GM21526 (cell line): ENCODE results near the gene GDA.

ENCODE experiments used
- ATAC-seq: cut with Tn5 transposase; IDR thresholded peaks from one replicate; pipeline ENCODE4 v1.9.1; 2021; ENCODE audit warnings: moderate library complexity; ENCODE audit not compliant: unreplicated experiment, low FRiP score

The GDA gene

GRCh38 chr9:72149231-72149975, at the start of gene GDA:
Gene GDA (plus strand): TSS chr9:72149440. CDS start chr9:72149560, 120 bp downstream.
- no peak for ATAC-seq

- no peak for ATAC-seq
These were observed 46.7 kb upstream of the GDA start for GRCh38 chr9:72102520-72102919.

DNA sequence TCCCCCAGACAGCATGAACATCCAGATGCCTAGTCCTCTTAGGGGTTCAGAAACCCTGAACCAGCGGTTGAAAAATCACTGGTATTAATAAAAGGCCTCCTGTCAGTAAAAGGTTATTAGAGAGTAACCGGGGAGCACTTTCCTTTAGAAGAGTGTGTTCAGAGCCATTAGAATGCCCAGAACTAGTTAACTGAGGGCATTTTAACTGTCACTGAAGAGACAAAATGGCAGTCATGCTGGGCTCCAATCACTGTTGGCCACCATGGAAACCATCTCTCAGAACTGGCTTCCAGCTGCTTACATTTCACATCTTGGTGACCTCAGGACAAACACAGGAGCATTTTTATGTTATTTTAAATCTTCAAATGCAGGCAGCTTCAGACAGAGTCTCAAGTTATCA, 36.2 kb upstream of the GDA start:
- ATAC-seq, result no peak

GRCh38 chr9:72119853-72120252, 29.4 kb upstream of the GDA start:
- no peak for ATAC-seq

- no peak for ATAC-seq
These were observed 24.3 kb upstream of the GDA start for GRCh38 chr9:72124947-72125346.

GRCh38 chr9:72127753-72128152, 21.5 kb upstream of the GDA start:
- ATAC-seq, result no peak

DNA sequence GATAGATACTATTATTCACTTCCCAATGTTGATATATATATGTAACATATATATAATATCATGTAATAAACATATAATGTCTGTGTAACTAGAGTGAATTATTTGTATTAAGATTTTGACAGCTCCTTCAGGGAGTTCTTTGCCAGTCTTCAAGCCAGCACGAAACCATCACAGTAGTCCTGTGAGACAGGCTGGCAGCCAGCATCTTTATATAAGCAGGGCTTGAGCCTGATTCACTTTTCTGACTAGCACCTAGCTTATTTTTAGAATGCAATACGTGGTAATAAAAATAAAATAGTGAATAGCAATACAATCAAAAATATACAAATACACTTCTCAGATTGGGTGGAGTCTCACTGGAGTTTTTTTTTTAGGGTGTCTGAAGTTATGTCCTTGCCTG, 20.7 kb upstream of the GDA start:
- no peak for ATAC-seq

GRCh38 chr9:72129271-72130156, 19.7 kb upstream of the GDA start:
- no peak for ATAC-seq

GRCh38 chr9:72130321-72130720, 18.9 kb upstream of the GDA start:
- no peak for ATAC-seq

- no peak for ATAC-seq
These were observed 18.0 kb upstream of the GDA start for GRCh38 chr9:72131206-72131605.

DNA sequence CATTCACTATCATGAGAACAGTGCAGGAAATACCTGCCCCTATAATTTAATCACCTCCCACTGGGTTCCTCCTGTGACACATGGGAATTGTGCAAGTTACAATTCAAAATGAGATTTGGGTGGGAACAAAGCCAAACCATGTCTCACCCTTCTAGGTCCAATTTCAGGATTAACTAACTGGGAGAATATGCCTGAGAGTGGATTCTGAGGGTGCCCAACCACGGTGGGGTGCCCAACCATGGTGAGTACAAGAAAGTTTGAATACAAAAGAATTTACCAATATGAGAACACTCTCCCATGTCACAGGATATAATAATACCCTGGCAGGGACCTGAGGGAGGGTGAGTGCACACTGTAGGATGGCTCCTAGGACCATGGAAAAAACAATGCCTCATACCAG, 17.2 kb upstream of the GDA start:
- no peak for ATAC-seq

GRCh38 chr9:72133365-72134035, 15.7 kb upstream of the GDA start:
- ATAC-seq, result no peak

- ATAC-seq, result no peak
These were observed 14.4 kb upstream of the GDA start for GRCh38 chr9:72134801-72135200.

- ATAC-seq, result no peak
These were observed 11.4 kb upstream of the GDA start for GRCh38 chr9:72137697-72138365.

DNA sequence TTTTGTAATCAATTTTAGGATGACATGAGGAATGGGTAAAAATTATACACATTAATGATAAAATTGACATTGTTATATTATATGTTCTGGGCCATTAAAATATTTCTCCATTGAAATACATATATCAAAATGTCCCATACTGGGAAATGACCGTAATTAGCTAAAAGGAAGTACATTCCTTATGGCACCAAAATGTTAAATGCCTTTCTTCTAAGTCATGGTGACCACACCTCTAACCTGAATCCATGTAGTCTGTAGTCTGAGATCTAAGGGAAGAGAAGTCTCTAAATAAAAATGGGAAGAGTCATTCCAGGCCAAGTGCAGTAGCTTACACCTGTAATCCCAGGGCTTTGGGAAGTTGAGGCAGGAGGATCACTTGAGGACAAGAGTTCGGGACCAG, 10.0 kb upstream of the GDA start:
- ATAC-seq, result no peak

DNA sequence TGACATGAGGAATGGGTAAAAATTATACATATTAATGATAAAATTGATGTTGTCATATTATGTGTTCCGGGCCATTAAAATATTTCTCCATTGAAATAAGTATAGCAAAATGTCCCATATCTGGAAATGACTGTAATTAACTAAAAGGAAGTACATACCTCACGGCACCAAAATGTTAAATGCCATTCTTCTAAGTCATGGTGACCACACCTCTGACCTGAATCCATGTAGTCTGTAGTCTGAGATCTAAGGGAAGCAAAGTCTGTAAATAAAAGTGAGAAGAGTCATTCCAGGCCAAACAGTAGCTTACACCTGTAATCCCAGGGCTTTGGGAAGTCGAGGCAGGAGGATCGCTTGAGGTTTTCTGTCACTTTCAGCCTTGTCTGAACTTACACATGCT, 8.7 kb upstream of the GDA start:
- no peak for ATAC-seq

DNA sequence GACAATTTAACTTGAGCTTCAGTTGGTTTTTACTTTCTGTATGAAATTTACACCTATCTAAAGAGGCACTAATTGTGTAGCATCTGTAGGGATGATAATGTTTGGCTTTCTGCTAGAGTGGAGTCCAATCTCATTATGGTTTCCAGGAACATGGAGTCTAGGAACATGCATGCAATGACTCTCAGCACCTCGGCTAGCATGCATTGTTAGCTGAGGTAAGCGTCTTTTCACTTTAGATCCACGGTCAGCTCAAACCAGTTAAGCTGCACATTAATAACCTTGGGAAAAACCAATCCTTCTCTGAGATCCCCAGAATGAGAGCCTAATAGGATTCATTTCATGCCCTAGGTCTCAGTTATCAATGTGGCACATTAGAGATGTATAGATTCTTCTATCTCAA, 7.8 kb upstream of the GDA start:
- ATAC-seq, result no peak

DNA sequence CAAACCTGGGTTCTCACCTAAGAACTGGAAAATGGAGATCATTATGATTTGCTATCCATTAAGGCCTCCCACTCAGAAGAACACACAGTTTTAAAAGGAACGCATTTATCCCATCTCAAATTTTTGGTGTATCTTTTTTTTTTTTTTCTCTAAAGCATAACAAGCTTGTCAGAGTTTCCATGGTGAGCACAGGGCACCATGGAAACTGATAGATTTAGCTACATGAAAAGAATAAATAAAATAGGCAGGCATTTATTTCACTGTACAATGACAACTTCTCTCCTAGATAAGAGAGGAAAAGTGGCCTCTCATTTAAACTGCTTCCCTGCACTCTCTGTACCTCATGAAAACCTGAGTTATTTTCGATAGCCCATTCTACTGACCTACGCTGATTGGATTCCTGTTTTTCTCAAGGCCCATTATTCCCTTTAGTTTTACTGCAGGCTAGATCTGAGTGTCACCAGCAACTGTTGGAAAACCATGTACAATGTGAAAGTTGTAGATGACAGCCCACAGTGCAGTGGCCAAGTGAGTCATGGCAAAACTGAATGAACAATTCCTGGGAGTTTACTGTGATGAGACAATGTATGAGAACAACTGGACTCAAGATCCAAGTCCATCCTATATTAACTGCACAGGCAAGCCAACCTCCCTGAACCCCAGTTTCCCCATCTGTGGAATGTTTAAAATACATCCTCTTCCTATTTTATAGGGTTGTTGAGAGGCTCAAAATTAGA, 4.3 kb upstream of the GDA start:
- ATAC-seq, result no peak

DNA sequence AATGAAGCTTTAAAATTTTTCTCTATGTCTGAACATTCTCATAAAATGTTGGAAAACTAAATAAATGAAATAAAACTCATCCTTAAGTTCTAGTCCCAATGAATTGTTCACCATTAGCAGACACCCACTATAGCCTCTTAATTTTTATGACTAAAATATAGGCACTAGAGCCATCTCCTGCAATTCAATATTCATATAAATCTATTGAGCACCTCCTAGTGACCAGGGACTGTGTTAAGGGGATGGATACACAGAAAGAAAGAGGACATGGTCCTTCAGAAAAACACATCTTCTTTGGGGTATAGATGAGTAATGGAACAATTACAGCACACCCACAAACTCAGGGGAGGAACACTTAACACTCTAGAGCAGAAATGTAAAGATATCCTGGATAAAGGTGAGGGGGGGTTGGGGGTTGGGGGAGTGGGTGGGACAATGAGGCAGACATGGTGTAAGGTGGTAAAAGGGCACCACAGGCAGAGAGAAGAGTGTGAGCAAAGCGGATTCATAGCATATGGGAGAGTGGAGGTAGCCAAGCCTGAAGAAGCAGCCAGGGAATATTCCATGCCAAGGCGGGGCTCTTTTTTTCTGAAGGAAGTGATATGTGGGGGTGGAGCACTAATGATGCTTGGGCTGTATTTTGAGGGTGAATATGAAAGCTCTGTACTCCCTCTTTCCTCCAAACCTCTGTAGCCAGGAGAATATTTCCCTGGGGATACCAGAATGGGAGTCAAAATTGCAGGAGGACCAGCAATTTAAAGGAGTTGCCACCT, 3.3 kb upstream of the GDA start:
- no peak for ATAC-seq
